D721Med (cell line): ENCODE results near the gene FASTKD2.

Source experiments
- DNase-seq: peaks from one replicate; pipeline ENCODE4 v3.0.0; 2011; ENCODE audit warnings: low spot score; ENCODE audit not compliant: insufficient read length
- FAIRE-seq: peaks from 2 replicates; lab custom pipeline; 2011; peaks lifted over from hg19 to GRCh38; lab: Jason Lieb, UNC
- TF ChIP-seq, protein P1 (sequence below): IDR thresholded peaks from 2 replicates; pipeline ENCODE4 v1.5.1; 2012; ENCODE audit warnings: mild to moderate bottlenecking, control low read depth; ENCODE audit not compliant: insufficient read depth; ENCODE audit errors: missing control alignments

Gene FASTKD2

DNA sequence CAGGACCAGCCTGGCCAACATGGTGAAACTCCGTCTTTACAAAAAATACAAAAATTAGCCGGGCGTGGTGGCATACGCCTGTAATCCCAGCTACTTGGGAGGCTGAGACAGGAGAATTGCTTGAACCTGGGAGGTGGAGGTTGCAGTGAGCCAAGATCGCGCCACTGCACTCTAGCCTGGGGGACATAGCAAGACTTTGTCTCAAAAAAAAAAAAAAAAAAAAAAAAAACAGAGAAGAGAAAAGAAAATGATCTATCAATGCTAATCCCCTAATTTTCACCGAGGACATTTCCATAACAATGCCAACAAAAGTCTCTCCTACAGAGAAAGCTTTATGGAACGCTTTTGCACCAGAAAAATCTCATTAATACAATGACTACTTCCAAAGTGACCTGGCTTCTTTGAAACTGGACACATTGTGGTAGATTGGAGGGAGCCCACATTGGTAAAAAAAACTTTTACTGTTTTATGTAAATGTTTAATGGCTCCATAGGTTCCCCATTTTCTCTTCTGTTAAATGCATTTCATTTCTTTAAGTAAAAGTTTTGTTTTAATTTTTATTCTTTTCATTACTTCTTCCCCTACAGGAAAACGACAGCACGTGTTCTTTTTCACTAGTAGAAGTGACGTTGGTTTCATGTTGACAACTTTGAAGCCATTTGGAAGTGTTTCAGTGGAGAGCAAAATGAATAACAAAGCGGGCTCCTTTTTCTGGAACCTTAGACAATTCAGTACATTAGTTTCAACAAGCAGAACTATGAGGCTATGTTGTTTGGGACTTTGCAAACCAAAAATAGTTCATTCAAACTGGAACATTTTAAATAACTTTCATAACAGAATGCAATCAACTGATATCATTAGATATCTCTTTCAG lies 888 bp downstream of the FASTKD2 start:
- TF ChIP-seq, protein P1, sequence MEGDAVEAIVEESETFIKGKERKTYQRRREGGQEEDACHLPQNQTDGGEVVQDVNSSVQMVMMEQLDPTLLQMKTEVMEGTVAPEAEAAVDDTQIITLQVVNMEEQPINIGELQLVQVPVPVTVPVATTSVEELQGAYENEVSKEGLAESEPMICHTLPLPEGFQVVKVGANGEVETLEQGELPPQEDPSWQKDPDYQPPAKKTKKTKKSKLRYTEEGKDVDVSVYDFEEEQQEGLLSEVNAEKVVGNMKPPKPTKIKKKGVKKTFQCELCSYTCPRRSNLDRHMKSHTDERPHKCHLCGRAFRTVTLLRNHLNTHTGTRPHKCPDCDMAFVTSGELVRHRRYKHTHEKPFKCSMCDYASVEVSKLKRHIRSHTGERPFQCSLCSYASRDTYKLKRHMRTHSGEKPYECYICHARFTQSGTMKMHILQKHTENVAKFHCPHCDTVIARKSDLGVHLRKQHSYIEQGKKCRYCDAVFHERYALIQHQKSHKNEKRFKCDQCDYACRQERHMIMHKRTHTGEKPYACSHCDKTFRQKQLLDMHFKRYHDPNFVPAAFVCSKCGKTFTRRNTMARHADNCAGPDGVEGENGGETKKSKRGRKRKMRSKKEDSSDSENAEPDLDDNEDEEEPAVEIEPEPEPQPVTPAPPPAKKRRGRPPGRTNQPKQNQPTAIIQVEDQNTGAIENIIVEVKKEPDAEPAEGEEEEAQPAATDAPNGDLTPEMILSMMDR = no peak
- FAIRE-seq = no peak

DNA sequence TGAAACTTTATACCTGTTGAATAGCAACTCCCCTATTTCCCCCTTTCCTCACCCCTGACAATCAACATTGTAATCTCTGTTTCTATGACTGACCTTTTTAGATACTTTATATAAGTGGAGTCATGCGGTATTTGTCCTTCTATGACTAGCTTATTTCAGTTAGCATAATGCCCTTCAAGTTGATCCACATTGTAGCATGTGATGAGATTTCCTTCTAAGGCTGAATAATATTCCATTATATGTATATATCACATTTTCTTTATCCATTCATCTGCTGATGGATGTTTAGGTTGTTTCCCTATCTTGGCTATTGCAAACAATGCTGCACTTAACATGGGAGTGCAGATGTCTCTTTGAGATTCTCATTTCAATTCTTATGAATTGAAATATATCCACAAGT lies 9.5 kb downstream of the FASTKD2 start:
- DNase-seq (no peak), FAIRE-seq (no peak)
- TF ChIP-seq, protein P1 = no peak

More for the DNA sequence above, 888 bp downstream of the FASTKD2 start:
- DNase-seq = no peak

DNA sequence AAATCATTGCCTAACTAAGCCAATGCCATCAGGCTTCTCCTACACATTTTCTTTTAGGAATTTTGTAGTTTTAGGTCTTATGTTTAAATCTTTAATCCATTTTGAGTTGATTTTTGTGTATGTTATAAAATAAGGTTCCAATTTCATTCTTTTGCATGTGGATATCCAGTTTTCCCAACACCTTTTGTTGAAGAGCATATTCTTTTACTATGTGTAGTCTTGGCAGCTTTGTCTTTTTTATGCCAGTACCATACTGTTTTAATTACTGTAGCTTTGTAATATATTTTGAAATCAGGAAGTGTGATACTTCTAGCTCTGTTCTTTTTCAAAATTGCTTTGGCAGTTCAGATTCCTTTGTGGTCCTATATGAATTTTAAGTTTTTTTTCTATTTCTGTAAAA lies 11.0 kb downstream of the FASTKD2 start:
- FAIRE-seq (no peak), DNase-seq (no peak)
- TF ChIP-seq, protein P1 = no peak

DNA sequence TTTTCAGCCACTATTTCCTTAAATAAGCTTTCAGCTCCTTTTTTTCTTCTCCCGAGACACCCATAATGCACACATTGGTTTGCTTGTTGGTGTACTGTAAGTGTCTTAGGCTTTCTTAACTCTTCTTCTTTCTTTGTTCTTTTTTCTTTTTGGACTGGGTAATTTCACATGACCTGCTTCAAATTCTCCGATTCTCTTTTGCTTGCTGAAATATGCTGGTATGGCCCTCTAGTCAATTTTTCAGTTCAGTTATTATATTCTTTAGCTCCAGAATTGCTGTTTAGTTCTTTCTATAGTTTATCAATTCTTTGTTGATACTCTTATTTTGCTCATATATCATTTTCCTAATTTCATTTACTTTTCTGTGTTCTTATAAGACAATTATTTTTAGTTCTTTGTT lies 15.3 kb downstream of the FASTKD2 start:
- FAIRE-seq (no peak), DNase-seq (no peak)
- TF ChIP-seq, protein P1 = no peak

DNA sequence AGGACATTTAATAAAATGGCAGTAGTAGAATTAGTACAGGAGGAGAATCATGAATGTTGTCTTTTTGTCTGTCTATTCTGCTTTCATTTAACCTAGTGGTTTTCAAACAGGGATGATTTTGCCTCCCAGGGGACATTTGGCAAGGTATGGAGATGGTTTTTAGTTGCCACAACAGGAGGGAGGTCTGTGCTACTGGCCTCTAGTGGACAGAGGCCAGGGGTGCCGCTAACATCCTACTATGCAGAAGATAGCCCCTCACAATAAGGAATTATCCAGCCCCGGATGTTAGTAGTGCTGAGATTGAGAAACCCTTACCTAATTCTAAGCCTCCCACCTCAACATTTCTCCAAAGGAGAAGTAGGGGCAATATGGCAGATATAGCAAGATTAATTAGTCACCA lies 18.3 kb downstream of the FASTKD2 start:
- DNase-seq (no peak), FAIRE-seq (no peak)
- TF ChIP-seq, protein P1 = peak; percentile 15

DNA sequence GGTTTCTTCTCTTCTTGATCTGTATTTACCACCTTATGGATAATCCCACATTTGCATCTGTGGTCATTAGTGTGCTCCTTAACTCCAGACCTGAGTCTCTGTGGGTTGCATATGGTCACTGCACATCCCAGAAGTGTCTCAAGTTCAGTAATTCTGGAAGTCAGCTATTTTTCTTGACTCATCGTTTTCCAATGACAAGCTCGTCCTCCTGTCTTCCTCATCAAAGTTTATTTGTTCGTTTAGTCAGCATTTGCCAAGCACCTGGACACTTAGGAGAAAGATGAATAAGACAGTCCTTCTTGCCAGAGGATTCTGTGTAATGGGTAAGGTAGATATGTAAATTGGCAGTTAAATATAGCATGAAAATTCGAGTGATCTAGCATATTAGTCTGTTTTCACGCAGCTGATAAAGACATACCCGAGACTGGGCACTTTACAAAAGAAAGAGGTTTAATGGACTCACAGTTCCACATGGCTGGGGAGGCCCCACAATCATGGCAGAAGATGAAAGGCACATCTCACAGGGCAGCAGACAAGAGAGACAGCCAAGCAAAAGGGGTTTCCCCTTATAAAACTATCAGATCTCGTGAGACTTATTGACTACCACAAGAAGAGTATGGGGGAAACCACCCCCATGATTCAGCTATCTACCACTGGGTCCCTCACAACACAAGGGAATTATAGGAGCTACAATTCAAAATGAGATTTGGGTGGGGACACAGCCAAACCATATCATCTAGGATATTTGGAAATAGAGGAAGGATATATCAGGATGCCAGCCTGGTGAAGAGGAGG lies 19.4 kb downstream of the FASTKD2 start:
- no peak for DNase-seq

More for the DNA sequence above, 19.4 kb downstream of the FASTKD2 start:
- FAIRE-seq = no peak
- TF ChIP-seq, protein P1 = no peak
